MV-4-11 (cell line): ENCODE measurements around the gene UNKL.
A peak's percentile ranks its signal among the peaks of the same experiment; 100 is the strongest.

Source experiments
- DNase-seq: peaks from one replicate; lab custom pipeline; 2025; lab: John Stamatoyannopoulos, UW

The UNKL gene

DNA sequence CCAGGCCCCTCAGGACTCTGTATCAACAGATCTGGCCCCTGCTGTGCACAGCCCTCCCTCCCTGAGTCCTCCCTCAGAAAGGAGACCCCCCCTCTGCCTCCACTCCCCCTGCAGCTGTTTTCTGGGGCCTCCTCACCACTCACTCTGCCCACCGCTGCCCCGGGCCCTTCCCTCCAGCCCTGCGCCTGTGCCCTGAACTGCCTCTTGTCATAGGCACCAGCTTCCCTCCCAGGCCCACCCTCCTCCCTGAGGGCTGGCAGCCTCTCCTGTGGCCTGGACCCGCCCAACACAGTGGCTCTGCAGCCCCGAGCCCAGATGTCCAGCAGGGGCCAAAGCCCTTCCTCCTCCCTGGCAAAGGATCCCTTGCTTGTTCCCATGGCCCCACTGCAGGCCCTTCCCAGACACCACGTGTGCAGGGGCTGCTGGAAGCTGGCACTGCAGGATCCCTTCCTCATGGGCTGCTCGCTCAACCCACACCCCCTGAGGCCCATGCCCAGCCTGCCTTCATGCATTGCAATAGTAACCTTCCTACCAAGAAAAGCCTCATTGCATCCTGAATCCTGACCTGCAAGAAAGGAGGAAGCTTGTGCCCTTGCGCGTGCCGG, 37.0 kb downstream of the UNKL start:
- no peak for DNase-seq

DNA sequence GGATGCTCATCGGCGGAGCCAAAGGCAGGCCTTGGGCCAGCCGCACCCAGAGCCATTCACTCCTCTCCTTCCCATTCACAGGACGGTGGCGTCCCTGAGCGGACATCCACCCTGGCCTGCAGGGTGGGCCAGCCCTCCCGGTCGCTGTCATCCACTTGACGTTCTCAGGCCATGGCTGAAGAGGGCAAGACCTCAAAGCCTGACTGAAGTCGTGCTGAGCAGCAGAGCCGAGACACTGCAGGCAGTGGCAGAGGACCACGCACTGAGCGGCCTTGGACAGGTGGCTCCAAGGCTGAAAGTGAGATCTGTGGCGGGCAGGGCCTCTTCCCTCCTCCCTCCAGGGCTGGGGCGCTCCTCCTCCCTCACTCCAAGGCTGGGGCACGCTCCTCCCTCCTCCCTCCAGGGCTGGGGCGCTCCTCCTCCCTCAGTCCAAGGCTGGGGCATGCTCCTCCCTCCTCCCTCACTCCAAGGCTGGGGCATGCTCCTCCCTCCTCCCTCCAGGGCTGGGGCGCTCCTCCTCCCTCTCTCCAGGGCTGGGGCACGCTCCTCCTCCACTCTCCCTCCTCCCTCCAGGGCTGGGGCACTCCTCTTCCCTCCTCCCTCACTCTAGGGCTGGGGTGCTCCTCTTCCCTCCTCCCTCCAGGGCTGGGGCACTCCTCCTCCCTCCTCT, 38.6 kb downstream of the UNKL start:
- DNase-seq: no peak

DNA sequence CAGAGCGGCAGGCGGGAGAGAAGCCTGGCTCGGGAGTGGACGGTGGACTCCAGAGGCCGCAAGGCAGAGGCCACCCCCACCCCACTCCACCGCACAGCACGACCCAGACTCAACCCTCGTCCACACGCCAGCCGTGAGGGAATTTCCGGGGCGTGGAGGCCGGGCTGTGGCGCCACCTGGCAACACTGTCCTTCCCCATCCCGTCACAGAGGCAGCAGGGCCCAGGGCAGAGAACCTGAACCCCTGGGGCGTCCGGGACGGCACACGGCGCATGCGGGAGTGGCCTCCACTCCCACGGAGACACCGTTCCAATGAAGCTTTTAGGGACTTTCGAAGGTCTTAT, 39.2 kb downstream of the UNKL start:
- DNase-seq: no peak

DNA sequence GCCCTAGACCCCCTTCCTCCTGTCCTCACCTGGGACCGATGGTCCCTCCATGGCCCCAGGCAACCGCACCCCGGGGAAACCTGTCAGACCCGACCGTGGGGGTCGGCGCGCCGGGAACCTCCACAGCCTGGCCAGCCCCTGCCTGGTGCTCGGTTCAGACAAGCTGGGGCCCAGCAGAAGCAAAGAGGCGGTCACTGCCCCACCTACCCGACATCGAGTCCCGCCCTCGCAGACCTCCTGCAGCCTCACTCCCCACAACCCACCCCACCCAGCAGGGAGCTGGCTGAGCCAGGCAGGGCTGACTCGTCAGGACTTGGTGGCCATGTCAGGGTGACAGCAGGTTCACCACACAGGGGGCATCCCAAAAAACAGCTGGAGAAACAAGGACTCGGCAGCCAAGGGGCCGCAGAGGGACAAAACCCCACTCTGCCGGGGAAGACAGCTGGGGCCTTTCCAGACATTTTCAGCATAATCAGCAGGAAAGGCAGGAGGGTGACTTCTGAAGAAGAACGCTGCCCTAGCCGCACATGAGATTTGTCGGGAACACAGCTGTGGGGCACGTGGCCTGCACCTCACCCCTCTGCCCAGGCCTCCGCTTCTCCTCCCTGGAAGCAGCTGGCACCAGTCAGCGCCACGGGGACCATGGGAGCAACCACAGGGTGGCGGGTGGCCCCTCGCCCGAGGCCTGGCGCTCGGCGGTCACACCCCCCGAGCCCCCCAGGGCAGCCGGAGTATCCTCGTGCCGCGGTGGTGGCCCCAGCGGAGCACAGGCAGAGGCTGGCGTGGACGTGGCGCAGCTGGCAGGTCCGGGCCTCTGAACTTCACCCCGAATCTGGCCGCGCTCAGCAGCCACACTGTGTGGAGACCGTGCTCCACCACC, 39.8 kb downstream of the UNKL start:
- no peak for DNase-seq

DNA sequence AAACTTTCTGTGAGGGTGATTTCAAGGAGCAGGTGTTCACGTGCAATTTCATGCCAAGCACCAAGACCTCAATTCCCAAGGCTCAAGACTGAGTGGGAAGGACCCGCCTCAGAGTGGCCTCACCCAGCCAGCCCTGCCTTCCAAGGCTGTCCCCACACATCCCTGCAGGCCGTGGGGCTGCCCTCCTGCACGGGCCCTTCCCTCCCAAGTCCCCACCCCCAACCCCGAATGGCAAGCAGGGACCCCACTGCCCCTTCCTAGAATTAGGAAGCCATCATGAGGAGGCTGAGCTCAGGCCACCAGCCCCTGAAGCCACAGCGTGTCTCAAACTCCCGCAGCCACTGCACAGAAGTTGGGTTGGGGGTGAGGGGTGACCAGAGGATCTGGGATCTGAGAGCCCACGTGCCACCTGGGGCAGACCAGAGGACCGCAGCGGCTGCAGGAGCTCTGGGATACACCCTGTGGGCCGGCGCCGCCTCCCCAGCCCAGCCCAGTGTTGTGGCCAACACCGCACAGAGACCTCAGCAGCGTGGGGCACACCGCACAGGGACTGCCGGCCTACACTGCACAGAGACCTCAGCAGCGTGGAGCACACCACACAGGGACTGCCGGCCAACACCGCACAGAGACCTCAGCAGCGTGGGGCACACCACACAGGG, 42.1 kb downstream of the UNKL start:
- DNase-seq: no peak

DNA sequence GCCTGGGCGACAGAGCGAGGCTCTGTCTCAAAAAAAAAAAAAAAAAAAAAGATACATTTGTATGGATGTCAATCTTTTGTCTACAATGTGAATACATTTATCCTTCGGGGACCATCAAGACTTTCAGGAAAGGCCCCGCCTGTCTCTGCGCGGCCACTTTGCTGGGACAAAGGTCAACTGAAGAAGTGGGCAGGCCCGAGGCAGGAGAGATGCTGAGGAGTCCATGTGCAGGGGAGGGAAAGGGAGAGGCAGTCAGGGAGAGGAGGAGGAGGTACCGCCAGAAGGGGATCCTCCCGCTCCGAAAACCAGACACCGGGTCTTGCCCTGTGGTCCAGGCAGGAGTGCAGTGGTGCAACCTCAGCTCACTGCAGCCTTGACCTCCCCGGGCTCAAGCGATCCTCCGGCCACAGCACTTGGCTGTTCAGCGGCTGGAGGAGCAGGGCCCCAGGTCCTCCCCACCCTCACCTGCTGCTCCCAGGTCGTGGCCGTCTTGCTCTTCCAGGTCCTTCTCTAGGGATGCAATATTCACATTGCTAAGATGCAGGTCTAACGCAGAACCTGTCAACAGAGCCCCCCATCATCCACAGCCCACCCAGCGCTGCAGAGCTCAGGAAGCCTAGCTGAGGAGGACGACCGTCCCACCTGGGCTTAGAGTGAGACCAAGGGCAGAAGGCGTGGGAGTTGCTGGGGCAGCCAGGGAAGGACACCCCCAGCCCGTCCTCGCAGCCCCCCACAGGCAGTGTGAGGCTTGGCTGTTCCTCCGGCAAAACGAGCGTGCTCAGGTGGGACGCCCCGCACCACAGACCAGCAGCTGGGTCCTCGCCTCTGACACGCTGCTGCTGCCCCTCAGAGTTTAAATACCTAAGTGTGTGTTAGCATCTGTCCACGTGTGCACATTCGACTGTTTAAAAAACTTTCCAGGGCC, 43.2 kb downstream of the UNKL start:
- no peak for DNase-seq

DNA sequence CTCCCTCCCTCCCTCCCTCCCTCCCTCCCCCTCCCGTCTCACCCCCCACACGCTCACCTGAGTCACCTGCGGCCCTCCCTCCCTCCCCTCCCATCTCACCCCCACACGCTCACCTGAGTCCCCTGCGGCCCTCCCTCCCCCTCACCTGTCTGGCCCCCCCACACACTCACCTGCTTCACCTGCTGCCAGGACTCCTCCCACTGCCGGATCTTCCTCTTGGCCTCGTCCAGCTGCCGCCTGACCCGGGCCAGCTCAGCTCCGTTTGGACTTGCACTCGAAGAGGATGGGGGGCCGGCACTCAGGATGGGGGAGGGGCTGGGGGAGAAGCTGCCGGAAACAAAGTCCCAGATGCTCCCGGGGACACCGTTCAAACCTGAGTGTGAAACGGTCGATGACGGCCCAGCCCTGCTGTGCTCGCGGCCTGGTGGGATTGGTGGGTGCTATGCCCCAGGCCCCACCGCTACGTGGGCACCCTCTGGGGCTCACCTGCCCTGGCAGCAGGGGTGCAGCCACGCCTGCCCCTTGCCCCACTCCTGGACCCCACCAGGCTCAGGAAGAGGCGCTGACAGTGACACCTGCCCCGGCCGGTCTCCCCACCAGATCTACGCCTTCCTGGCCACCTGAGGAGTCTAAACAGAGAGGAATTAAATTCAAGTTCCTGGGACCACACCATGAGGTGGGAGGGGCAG, 46.9 kb downstream of the UNKL start:
- DNase-seq: no peak

DNA sequence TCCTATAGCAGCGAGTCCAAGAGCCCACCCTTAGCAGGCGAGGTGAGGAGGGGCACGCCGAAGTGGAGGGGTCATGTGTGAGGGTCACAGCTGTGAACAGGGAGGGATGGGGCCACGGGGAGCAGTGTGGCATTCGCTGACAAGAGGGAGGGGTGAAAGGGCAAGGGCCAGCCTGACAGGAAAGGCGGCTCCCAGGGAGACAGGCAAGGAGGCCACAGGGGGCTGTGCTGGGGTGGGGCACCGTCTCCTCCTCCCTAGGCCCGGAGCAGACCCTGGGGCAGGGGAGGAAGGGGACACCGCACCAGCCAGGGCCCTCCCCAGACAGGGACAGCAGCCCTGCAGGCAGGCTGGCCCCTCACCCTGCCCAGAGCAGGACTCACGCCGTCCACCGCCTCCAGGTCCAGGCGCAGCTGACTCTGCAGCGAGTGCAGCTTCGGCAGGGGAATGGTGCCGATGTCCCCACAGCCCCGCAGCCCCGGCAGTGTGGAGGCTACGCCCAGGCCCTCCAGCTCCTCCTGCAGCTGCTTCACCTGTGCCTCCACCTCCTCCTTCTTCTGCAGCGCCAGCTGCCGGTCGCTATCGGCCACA, 47.7 kb downstream of the UNKL start:
- DNase-seq: no peak

DNA sequence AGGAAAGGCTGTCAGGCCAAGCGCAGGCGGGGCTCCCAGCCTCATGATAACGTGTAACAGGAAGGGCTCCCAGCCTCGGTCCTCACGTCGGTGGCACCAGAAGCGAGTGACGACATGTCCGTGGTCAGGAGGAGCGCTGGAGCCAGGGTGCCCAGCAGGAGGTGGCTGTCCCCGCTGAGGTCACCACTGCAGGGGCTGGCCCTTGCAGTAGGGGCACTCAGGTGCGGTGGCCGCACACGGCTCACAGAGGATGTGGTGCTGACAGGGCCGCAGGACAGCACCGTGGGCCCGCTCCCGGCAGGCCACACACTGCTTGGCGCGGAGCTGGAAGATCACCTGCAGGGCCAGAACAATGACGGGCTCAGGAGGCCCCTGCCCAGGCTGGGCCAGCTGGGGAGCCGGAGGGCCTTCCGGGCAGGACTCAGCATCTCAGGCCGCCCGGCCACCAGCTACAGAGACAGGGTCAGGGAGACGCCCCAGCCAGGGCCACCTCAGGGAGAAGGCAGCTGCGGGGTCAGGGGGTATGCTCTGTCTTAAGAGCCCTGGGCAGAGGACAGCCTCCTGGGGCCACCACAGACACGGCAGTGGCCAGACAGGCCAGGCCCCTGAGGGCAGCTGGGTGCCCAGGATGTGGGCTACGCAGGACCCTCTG, 48.3 kb downstream of the UNKL start:
- DNase-seq: no peak

DNA sequence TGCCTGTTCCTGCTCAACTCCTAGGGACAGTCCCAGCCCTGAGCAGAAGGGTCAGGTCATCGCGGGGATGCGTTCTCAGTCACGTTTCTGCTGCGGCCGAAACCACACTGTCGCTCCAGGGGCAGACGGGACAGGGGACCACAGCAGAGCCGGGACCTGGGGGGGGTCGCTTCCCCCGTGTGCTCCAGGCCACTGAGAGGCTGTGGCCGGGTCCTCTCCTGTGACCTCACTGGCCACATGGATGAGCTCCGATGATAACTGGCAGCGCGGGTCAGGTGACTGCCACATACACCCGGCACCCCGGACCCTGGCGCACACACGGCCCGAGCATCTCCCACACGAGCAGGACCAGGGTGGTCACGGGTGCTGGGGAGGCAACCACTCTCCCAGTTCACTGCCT, 50.0 kb downstream of the UNKL start:
- DNase-seq: no peak

DNA sequence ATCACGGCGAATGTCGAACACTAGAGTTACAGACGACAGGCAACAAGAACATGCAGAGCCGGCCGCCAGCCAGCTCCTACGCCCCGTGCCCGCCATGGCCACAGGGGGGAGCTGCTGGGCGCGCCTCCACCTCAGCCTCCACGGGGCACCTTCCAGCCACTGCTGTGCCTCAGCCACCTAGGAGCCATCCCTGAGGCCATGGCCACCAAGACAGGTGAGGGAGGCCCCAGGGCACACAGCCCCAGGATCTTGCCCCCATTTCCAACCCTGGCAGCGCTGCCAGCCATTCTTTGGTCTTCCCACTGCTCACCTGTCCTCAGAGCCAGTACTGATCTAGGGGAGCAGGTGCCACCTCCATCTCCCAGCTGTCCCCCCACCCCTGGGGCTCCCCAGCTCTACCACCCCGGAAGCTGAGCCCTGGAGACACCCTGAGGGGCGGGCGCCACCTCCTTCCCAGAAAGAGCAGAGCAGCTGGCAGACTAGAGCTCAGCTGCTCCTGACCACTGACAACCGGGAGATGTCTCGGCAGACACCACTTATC, 50.9 kb downstream of the UNKL start:
- peak; percentile 40 for DNase-seq

DNA sequence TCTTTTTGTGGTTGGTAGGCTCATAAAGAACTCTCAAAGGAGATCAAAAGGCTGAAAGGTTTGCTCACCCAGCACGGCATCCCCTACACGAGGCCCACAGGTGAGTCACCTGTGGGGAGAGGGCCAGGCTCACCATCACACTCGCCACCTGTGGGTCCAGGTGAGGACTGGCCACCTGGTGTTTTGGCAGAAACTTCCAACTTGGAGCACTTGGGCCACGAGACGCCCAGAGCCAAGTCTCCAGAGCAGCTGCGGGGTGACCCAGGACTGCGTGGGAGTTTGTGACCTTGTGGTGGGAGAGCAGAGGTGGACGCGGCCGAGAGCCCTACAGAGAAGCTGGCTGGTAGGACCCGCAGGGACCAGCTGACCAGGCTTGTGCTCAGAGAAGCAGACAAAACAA, 51.7 kb downstream of the UNKL start:
- DNase-seq: no peak

DNA sequence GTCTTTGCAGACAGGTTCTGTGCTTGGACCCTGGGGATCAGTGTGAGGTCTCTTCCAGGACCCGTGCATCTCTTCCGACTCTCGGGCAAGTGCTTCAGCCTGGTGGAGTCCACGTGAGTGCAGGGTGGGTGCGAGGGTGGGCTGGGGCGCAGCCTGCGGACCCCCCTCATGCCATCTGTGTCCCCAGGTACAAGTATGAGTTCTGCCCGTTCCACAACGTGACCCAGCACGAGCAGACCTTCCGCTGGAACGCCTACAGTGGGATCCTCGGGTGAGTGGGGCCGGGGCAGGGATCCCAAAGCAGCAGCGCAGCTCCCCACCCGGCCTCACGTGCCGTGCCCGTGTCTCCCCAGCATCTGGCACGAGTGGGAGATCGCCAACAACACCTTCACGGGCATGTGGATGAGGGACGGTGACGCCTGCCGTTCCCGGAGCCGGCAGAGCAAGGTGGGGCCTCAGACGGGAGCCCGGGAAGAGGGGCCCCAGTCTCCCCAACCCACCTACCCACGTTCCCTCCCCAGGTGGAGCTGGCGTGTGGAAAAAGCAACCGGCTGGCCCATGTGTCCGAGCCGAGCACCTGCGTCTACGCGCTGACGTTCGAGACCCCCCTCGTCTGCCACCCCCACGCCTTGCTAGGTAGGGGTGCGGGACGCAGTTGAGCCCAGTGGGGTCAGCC, 52.7 kb downstream of the UNKL start:
- no peak for DNase-seq

DNA sequence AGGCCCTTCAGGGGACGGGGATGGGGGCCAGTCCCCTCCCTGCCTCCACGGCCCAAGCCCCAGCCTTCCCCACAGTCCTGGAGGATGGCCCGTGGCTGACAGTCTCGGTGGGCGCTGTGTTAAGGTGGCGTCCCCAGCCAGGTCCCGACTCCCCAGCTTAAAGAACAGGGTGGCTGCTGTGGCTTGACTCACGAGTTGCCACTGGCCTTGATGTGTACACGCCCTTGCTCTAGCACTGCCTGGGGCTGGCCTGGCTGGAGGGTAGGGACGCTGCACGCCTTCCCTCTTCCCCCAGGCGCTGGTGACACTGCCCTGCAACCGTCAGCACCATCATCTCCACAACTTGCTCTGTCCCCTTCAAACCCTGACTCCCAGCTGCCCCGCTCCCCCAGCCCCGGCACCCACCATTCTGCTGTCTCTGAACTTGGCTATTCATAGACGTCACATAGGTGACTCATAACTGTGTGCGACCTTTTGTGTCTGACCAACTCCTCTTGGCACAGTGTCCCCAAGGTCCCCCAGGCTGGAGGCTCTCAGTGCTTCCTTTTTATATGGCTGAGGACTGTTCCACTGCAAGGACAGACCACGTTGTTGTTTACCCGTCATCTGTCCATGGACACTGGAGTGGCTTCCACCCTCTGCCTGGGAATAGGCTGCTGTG, 56.5 kb downstream of the UNKL start:
- DNase-seq: no peak

DNA sequence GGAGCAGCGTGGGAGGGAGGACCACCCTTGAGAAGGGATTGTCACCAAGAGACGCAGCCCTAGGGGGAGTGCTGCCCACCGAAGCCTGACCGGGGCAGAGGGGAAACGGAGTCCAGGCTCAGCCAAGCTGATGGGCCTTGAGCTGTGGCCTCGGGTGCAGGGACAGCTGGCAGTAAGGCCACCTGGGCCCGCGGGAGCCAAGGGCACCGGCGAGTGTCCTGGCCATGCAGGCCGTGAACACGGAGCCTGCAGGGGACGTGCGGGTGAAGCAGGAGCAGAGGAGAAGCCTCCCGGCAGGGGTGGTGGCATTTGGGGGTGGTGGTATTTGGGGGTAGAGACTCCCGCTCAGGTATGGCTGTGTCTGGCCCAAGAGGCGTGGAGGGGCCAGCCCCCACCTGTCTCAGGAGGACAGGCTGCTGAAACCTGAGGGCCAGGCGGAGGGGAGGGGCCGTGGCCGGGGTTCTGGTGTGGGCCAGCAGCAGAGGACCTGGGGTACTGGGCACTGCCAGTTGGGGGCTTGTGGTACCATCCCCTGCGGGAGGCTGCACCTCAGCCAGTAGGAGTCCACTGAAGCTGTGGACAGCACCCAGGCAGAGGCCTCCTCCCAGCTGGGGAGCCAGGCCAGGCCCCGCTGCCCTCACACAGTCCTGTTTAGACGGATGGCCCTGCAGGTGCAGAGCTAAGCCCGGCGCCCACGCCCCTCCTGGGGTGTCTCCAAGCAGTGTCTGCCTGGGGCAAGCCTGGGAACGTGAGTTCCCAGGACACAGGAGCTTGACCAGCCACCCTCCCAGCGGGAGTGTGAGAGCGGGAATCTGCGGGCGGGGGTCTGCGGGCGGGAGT, 58.2 kb downstream of the UNKL start:
- DNase-seq: no peak

DNA sequence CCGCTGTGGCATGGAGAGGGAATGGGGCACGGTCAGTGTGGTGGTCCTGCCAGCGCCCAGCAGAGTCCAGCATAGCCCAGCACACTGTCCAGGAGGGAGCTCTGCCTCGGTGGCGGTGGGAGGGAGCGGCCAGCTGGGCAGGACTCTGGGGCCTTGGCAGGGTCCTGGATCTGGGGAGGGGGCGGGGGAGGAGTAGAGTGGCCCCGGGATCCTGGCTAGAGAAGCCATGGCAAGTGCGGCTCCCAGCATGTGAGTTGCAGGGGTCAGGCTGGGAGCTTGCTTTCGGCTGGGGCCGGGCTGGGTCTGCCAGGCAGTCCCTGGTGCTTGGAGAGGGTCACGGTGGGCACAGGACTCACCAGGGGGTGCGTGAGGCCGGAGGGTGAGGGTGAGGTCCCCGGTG, 58.9 kb downstream of the UNKL start:
- no peak for DNase-seq

DNA sequence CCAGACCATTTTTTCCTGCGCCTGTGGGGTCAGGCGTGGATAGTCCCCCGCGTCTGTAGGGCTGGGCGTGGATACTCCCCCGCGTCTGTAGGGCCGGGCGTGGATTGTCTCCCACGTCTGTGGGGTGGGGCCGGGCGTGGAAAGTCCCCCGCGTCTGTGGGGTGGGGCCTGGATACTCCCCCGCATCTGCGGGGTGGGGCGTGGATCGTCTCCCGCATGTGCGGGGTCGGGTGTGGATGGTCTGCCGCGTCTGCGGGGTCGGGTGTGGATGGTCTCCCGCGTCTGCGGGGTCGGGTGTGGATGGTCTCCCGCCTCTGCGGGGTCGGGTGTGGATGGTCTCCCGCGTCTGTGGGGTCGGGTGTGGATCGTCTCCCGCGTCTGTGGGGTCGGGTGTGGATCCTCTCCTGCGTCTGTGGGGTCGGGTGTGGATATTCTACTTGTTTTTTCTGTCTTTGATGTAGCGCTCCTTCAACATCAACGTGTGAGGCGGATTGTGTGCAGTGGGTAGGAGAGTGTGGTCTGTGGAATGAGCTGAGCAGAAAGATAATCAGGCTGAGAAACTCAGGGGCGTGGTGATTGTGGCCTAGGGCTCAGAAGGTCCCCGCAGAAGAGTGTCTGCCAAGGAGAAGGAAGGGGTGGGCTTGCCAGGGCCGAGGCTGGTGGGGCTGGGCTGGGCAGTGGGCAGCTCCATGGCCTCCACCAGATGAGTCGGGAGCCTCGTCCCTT, 59.5 kb downstream of the UNKL start:
- DNase-seq: no peak
